GM19468 (cell line): ENCODE measurements around the gene ZSCAN12.
"Not testable (repeated sequence)": the region's sequence is repeated elsewhere in the genome, so short reads cannot be mapped to it uniquely, and the experiment has no call there.

Experiments used
- ATAC-seq: cut with Tn5 transposase; IDR thresholded peaks from one replicate; pipeline ENCODE4 v1.9.1; 2021; ENCODE audit warnings: mild to moderate bottlenecking, moderate library complexity, moderate number of reproducible peaks; ENCODE audit not compliant: unreplicated experiment; ENCODE audit errors: extremely low read depth

ZSCAN12 gene

DNA sequence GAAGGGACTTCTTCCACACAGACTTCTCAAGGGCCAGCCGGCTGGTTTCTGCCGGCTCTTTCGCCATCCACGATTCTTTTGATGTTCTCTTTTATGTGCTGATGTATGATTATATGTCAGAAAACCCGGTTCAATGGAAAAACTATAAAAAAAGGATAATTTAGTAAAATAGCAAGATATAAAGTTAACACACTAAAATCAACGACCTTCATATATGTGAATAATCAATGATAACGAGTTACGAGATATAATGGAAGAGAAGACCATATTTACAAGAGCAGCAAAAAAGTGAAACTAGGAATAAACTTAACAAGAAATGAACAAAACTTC, 540 bp upstream of the ZSCAN12 start:
- ATAC-seq: no peak

GRCh38 chr6:28395918-28396317, 3.6 kb downstream of the ZSCAN12 start:
- ATAC-seq: no peak

DNA sequence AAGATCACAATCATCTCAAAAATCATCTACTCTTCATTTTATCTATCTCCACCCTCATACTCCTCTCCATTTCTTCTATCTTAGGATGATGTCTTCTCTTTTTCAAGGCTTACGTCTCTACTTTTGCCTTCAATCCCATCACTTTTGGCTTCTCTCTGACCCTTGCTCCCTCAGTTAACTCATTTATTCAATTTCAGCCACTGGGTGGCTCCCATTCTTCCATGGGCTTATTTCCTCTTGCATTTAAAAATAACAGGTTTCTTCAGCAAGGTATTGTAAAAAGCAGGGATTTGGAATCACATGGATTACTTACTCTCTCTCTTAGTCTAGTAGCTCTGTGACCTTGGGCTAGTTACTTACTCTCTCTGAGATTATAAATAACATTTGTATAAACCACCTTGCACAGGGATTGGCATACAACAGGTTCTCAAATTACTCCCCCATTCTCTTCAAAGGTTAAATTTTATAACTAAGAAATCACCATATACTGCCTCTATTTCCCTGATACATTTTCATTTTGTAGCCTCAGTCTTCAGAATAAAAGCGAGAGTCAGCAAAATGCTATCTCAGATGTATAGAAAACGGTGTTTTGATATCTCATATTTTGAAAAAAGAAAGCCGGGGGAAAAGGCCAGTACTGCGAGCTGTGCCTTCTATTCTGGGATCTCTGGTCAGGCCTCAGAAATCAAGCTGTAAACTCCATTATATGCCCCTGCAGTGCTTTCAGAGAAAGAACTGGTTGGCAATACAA, 5.5 kb downstream of the ZSCAN12 start:
- no peak for ATAC-seq

DNA sequence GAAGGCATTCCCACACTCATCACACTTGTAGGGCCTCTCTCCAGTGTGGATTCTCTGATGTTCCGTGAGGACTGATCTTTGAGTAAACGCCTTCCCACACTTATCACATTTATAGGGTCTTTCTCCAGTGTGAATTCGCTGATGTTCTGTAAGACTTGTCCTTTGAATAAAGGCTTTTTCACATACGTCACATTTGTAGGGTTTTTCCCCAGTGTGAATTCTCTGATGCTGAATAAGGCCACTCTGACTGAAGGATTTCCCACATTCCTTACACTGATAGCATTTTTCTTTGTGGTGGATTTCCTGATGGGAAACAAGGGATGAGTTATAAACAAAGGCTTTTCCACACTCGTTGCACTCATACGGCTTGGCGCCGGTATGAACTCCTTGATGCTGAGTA, 8.9 kb downstream of the ZSCAN12 start:
- ATAC-seq: no peak

DNA sequence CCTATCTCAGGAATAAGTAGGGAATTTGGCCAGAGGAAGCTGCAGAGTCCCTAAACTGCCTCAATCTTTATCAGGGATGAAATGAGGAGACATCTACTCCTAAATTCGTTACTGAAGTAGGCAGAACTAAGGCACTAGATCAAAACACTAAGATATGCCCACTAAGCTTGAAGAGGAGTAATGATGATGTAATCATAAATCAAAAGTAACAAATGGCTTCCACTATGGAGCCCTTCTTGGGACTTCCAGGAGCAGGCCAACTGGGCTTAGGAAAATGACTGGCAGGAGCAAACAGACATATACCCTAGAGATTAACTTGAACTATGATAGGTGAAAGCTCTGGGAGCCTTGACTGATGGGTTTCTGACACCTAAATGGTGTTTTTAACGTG, 15.4 kb downstream of the ZSCAN12 start:
- ATAC-seq: no peak

DNA sequence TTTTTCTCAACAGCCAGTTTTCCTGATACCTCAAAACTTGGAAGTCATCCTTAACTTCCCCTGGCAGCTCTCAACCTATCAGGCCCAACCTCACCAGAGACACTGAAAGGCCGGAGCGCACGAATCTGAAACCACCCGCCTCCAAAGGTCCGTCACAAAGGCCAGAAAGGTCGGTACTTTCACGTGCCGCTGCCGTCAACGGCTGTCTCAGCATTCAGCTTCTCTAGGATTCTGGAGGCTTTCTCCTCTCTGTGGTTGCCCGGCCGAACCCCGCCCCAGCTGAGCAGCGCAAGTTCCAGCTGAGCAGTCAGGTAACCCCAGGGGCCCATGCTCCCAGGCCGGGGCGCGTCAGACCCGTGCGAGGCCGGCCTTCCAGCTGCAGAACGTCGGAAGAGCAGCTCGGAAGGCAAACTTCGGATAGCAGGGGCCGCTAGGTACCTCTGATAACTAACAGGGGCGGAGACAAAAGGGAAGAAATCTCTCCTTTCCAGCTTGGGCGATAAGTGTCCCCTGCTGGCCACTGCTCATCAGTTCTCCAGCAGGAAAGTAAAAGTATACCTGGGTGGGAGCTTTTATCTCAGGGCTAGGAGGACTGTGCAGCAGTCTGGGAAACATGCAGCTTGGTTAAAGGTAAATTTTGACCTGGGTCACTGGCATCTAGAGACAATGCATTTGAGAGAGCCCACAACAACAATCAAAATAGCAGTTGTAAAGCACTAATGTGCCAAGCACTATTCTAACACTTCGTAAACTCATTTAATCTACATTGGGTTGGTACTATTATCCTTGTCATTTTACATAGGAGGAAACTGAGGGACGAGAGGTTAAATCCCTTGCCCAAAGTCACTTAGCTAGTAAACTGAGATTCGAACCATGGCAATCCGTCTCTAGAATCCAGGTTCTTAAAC, 16.1 kb downstream of the ZSCAN12 start:
- ATAC-seq: peak; percentile 83

DNA sequence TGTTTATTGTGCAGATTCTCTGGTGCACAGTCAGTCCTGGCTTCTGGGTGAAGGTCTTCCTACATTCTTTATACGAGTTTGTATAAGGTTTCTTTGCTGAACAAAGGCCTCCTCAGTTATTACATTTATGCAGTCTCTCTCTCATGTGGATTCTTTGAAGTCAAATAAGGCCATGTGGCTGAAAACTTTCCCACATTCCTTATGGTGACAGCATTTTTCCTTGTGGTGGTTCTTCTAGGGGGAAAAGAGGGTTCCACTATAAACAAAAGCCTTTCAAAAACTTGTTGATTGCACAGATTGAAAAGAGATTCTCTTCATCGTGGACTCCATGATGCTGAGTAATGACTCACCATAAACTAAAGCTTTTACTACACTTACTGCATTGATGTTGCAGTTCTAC, 19.2 kb downstream of the ZSCAN12 start:
- no peak for ATAC-seq

DNA sequence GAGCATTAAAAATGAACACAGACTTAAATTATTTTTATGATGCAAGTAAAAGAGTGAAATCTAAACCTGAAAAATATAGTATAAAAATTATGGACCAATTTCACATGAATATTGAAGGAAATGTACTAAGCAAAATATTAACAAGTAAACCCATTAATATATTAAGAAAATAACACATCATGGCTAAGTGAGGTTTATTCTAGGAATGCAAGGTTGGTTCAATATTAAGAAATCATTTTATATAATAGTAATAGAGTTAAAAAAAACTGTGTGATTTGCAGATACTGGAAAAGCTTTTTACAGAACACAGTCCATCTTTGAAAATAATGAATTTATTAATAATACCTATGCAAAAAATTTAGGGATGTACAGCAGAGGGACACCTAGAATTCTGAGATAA, 20.9 kb downstream of the ZSCAN12 start:
- ATAC-seq: no peak

- no peak for ATAC-seq
These were observed 21.7 kb downstream of the ZSCAN12 start for GRCh38 chr6:28377879-28378278.

GRCh38 chr6:28373925-28374324, 25.6 kb downstream of the ZSCAN12 start:
- ATAC-seq: no peak

DNA sequence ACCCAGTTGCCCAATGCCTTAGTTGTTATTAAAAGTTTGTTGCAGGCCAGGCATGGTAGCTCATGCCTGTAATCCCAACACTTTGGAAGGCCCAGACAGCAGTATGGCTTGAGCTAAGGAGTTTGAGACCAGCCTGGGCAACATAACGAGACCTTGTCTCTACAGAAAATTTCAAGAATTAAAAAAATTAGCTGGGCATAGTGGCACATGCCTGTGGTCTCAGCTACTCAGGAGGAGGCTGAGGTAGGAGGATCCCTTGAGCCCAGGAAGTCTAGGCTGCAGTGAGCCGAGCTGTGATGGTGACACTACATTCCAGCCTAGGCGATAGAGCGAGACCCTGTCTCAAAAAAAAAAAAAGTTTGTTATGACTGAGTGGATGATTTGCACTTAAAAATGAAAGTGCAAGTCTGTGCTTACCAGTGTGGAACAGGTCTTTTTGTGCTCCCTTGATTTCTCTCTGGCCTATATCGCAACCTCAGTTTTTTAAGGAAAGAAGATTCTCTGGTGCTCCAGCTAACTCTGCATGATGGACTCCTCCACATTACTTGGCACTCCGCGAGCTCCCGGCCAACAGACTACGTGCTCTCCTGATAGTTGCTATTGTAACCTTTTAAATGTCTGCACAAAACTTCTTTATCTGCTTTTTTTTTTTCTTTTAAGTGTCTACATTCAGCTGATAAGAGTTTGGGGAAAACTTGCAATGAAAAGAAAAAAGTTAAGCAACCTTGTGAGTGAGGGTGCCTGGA, 27.7 kb downstream of the ZSCAN12 start:
- ATAC-seq: peak; percentile 58

DNA sequence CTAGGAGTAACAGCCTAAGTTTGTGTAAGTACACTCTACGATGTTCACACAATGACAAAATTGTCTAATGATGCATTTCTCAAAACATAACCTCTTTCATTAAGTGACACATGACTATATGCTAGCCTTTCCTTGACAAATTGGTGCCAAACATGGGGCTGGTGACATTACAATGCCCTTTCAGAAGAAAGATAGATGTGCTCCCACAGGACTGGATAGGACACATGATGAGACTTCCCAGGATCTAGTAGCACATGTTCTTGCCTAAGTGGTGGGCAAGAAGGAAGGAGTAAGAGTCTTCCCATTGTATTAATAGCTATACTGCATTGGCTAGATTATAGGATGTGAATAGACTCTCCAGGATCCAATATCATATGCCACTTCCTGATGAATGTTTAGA, 28.3 kb downstream of the ZSCAN12 start:
- ATAC-seq: no peak

GRCh38 chr6:28370440-28370839, 29.1 kb downstream of the ZSCAN12 start:
- ATAC-seq: no peak

- no peak for ATAC-seq
These were observed 30.1 kb downstream of the ZSCAN12 start for GRCh38 chr6:28369463-28369862.

DNA sequence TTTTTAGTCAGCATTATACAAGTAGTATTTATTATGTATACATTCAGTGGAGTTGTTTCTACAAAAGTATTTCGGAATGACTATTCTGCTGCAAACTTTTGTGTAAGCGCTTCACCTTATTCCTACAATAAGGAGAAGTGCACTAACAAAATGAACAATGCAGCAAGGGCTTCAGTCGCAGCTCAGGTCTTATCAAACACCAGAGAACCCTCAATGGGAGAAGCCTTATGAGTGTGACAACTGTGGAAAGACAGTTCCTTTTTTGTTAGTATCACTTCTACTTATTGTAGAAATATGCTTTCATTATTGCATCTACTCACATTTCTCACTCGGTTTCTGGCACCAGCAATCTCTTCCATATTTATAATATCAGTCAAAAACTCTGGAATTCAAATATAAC, 31.0 kb downstream of the ZSCAN12 start:
- ATAC-seq: no peak

- ATAC-seq: not testable (repeated sequence)
These were observed 34.0 kb downstream of the ZSCAN12 start for GRCh38 chr6:28365590-28365989.

GRCh38 chr6:28360961-28361360, 38.6 kb downstream of the ZSCAN12 start:
- no peak for ATAC-seq

DNA sequence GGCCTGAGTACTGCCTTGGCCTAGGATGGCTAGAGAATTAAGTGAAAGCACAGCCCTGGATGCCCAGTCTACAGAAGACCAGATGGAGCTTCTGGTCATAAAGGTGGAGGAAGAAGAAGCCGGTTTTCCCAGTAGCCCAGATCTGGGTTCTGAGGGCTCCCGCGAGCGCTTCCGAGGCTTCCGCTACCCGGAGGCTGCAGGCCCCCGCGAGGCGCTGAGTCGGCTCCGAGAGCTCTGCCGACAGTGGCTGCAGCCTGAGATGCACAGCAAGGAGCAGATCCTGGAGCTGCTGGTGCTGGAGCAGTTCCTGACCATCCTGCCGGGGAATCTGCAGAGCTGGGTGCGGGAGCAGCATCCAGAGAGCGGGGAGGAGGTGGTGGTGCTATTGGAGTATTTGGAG, 40.0 kb downstream of the ZSCAN12 start:
- ATAC-seq: not testable (repeated sequence)

DNA sequence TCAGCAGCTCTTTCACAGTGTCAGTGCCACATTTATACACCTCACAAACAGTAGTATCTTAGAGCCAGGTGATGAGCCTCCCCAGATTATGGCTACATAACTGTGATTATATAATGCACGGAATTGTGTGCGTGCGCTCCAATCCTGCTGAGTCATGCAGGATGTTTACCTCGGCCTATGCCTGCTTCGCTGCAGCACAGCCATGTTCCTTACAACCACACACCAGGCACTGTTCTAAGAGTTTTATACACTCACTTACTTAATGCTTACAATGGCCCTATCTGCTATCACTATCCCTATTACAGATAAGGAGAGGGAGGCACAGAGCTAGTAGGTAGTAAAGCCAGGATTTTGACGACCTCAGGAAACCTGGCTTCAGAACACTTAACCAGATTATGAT, 42.5 kb downstream of the ZSCAN12 start:
- ATAC-seq: no peak

DNA sequence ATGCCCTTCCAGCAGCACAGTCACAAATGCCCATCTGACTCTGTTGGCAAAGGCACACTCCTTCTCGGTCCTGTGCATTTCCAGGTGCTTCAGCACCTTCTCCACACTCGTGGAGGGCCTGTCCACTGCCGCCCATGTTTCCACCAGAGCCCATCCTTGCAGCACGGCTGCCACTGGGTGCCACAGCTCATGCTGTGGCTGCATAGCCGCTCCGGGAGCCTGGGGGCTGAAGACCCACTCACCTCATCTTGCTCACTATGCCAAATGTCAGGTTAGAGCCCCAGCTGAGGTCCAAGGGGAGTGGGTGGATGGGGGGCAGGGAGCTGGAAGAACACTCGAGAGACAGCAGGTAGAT, 42.9 kb downstream of the ZSCAN12 start:
- no peak for ATAC-seq
